HFFc6 (cell line): ENCODE results near the gene MSH2. TPM values are rescaled to one million over a fixed set of nuclear protein-coding genes. Genes with fewer than 3 reads are reported as not detected.
A peak's percentile ranks its signal among the peaks of the same experiment; 100 is the strongest.
"Not testable (repeated sequence)": the region's sequence is repeated elsewhere in the genome, so short reads cannot be mapped to it uniquely, and the experiment has no call there.

Source experiments
- DNase-seq: peaks from one replicate; pipeline ENCODE4 v3.0.0-alpha.2; 2018
- H3K27ac Mint-ChIP-seq: 2 replicates; pipeline ENCODE4 v1.8.0; 2020; ENCODE audit warnings: mild to moderate bottlenecking, mixed read lengths
- H3K27me3 Mint-ChIP-seq: 2 replicates; pipeline ENCODE4 v1.8.0; 2021; ENCODE audit warnings: mild to moderate bottlenecking, moderate library complexity, mixed read lengths; ENCODE audit not compliant: insufficient read depth
- H3K36me3 Mint-ChIP-seq: 2 replicates; pipeline ENCODE4 v1.8.0; 2021; ENCODE audit warnings: low read depth, mixed read lengths
- H3K4me1 Mint-ChIP-seq: 2 replicates; pipeline ENCODE4 v1.8.0; 2020; ENCODE audit warnings: low read depth, mixed read lengths
- H3K4me3 Mint-ChIP-seq: 2 replicates; pipeline ENCODE4 v1.8.0; 2020; ENCODE audit warnings: mild to moderate bottlenecking, moderate library complexity, mixed read lengths
- H3K9me3 Mint-ChIP-seq: 2 replicates; pipeline ENCODE4 v1.8.0; 2020; ENCODE audit warnings: mild to moderate bottlenecking, mixed read lengths
- CTCF ChIP-seq: fragments of 200-600 bp; sonication (generic); IDR thresholded peaks from 2 replicates; pipeline ENCODE4 v1.5.0; 2021; ENCODE audit warnings: antibody characterized with exemption, mild to moderate bottlenecking
- total RNA-seq, 6 experiments: library from RNA; stranded (reverse); fragmentation: NEBNext Ultra II Directional; extraction: Animal tissue kit (Norgen Biotek cat#: 25700); gene quantifications; 2 replicates in 1 of 6; 3 replicates in 5 of 6; pipeline ENCODE4 v1.2.3, GENCODE V29; 2021

Gene MSH2
- total RNA-seq, 6 experiments from 2014 or later, result 14.4 to 22.0 (median 20.5) TPM

GRCh38 chr2:47501374-47502200, 98.6 kb downstream of the MSH2 start:
- peaks cover 22% of the 10 kb centered on the region for H3K27me3 Mint-ChIP-seq
- peak overlapping the region; percentile 25 for H3K4me3 Mint-ChIP-seq
- TF ChIP-seq CTCF, result no peak
- peaks cover 22% of the 10 kb centered on the region for H3K36me3 Mint-ChIP-seq
- peak; percentile 56 for DNase-seq
- H3K27ac Mint-ChIP-seq, result peak overlapping the region; percentile 73
- peaks cover 18% of the 10 kb centered on the region for H3K4me1 Mint-ChIP-seq
- peaks cover 31% of the 10 kb centered on the region for H3K9me3 Mint-ChIP-seq

DNA sequence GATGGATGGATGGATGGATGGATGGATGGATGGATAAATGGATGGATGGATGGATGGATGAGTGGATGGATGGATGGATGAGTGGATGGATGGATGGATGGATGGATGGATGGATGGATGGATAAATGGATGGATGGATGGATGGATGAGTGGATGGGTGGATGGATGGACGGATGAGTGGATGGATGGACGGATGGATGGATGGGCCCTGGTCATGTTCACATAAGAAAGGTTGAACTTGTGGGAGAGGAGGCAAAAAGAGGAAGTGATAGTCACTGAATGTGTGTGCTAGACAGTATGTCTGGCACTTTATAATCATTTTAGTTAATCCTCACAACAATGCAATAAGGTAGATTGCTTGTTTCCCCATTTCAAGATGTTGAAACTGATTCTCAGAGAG, 99.5 kb downstream of the MSH2 start:
- DNase-seq, H3K4me3 Mint-ChIP-seq, H3K27ac Mint-ChIP-seq: not testable (repeated sequence)
- peaks cover 22% of the 10 kb centered on the region for H3K27me3 Mint-ChIP-seq
- H3K9me3 Mint-ChIP-seq, result peaks cover 31% of the 10 kb centered on the region
- H3K36me3 Mint-ChIP-seq, result peaks cover 22% of the 10 kb centered on the region
- peaks cover 18% of the 10 kb centered on the region for H3K4me1 Mint-ChIP-seq

DNA sequence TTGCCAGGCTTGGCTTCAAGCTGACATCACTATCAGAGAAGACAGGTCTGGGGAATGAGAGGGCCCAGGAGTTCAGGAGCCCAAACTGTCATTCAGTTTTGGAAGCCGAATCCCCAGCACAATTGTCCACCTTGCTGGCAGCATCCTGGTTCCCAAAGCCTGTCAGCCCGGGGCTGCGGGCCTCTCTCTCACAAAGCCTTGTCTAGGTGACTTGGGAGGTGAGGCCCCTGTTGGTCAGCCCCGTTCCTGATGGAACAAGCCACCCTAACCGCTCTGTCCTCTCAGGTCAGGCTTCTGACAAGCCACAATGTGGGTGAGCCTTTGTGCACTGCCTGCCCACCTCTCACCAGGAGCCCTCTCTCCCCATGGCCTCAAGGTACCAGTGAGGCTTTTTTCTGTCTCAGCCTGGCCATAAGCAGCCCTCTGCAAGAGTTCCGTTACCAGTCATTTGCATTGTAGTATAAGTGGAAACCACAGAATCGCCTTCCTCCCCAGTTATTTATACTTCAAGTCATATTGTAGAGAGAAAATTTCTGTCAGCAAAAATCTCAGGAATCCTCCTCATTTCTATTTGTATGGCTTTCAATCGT, 100.6 kb downstream of the MSH2 start:
- Mint-ChIP-seq H3K9me3 (peaks cover 31% of the 10 kb centered on the region), H3K4me3 (no peak overlapping the region), H3K27me3 (peaks cover 28% of the 10 kb centered on the region), H3K36me3 (peaks cover 22% of the 10 kb centered on the region), H3K4me1 (peaks cover 18% of the 10 kb centered on the region), H3K27ac (no peak overlapping the region)
- TF ChIP-seq CTCF, result no peak
- DNase-seq, result no peak

- H3K4me3 Mint-ChIP-seq, result no peak overlapping the region
These were observed 101.3 kb downstream of the MSH2 start for GRCh38 chr2:47504174-47504810.

GRCh38 chr2:47506024-47506423, 103.1 kb downstream of the MSH2 start:
- no peak for TF ChIP-seq CTCF
- Mint-ChIP-seq H3K9me3 (peaks cover 16% of the 10 kb centered on the region), H3K4me1 (peaks cover 18% of the 10 kb centered on the region), H3K36me3 (peaks cover 9% of the 10 kb centered on the region; the same call in 1 of the 2 replicates), H3K27me3 (peaks cover 28% of the 10 kb centered on the region), H3K4me3 (no peak overlapping the region), H3K27ac (no peak overlapping the region)
- no peak for DNase-seq

More at GRCh38 chr2:47504174-47504810, 101.3 kb downstream of the MSH2 start:
- TF ChIP-seq CTCF, result no peak
- H3K4me1 Mint-ChIP-seq, result peaks cover 18% of the 10 kb centered on the region
- no peak overlapping the region for H3K27ac Mint-ChIP-seq
- peaks cover 28% of the 10 kb centered on the region for H3K9me3 Mint-ChIP-seq
- DNase-seq, result no peak
- H3K36me3 Mint-ChIP-seq, result peaks cover 20% of the 10 kb centered on the region
- H3K27me3 Mint-ChIP-seq, result peaks cover 28% of the 10 kb centered on the region

DNA sequence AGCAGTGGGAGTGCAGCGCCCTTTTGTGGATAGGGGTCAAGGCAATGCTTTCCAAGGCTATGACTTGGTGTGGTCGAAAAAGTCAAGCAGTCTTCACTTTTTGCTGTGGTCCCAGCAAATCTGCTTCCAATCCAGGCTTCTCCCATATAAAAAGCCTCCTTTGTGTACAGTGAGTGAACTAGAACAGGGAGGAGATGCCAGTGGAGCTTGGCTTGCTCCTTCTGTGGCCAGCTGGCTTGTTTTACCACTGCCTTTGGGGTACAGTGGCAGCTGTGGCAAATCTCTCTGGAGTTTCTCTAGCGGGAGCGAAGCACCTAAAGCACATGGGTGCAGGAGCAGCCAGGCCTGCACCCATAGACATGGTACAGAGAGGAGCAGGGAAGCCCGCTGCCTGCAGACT, 103.5 kb downstream of the MSH2 start:
- no peak overlapping the region for H3K4me3 Mint-ChIP-seq
- peaks cover 28% of the 10 kb centered on the region for H3K27me3 Mint-ChIP-seq

More for the DNA sequence above, 103.5 kb downstream of the MSH2 start:
- no peak for TF ChIP-seq CTCF
- no peak for DNase-seq
- Mint-ChIP-seq H3K36me3 (peaks cover 9% of the 10 kb centered on the region; the same call in 1 of the 2 replicates), H3K27ac (no peak overlapping the region), H3K4me1 (peaks cover 13% of the 10 kb centered on the region), H3K9me3 (peaks cover 16% of the 10 kb centered on the region)
